ENCODE data around the gene COL17A1. TPM values are rescaled to one million over a fixed set of nuclear protein-coding genes. Genes with fewer than 3 reads are reported as not detected.

Gene COL17A1
- total RNA-seq, 2 donors from 2014 or later, result 3.6 TPM; not detected in 1

DNA sequence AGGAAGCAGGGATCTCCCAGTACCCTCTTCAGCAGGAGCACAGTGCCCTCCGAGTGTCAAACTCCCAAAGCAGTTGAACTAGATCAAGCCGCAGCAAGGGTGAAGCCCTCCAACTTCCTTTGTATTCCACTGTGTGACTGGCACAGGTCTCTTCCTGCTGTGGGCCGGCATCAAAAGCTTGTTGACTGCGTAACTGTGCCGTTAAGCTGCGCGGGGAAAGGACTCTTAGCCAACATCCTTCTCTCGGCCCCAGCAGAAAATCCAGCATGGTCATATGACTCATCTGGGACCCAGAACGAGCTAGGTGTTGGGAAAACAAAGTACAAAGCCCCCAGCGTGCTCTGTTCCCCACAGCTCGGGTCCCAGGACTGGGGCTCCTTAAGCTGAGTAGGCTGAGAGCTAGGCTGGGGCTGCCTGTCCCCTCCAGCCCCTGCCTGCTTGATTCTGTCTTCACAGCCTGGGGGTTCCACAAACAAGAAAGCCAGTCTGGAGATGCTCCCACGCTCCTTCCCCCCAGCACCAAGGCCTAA is 52.2 kb downstream of the COL17A1 start:
- WGBS, 2 donors, result 71 to 76% methylated on average over 9 to 12 of the region's 12 CpGs
- intact Hi-C loops (cut with DNase I), result no loop called here
- no peaks in the 10 kb centered on the region for H3K4me1 ChIP-seq
- ATAC-seq (no peak), DNase-seq (no peak)
- H3K9me3 ChIP-seq, result no peaks in the 10 kb centered on the region
- TF ChIP-seq, protein P1, sequence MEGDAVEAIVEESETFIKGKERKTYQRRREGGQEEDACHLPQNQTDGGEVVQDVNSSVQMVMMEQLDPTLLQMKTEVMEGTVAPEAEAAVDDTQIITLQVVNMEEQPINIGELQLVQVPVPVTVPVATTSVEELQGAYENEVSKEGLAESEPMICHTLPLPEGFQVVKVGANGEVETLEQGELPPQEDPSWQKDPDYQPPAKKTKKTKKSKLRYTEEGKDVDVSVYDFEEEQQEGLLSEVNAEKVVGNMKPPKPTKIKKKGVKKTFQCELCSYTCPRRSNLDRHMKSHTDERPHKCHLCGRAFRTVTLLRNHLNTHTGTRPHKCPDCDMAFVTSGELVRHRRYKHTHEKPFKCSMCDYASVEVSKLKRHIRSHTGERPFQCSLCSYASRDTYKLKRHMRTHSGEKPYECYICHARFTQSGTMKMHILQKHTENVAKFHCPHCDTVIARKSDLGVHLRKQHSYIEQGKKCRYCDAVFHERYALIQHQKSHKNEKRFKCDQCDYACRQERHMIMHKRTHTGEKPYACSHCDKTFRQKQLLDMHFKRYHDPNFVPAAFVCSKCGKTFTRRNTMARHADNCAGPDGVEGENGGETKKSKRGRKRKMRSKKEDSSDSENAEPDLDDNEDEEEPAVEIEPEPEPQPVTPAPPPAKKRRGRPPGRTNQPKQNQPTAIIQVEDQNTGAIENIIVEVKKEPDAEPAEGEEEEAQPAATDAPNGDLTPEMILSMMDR (IDR thresholded peaks at IDR 0.05), result no peak
- TF ChIP-seq POLR2A (IDR thresholded peaks at IDR 0.05), result no peak
- H3K27me3 ChIP-seq, result no peaks in the 10 kb centered on the region
- H3K27ac ChIP-seq, result no peak overlapping the region
- H3K36me3 ChIP-seq (replicated peaks in 1 of 2; ENCODE audit: insufficient read depth in 1 of 2, low read depth in 2 of 2), result peaks cover 0 to 3% of the 10 kb centered on the region in 2 donors
- no peak overlapping the region for H3K4me3 ChIP-seq

DNA sequence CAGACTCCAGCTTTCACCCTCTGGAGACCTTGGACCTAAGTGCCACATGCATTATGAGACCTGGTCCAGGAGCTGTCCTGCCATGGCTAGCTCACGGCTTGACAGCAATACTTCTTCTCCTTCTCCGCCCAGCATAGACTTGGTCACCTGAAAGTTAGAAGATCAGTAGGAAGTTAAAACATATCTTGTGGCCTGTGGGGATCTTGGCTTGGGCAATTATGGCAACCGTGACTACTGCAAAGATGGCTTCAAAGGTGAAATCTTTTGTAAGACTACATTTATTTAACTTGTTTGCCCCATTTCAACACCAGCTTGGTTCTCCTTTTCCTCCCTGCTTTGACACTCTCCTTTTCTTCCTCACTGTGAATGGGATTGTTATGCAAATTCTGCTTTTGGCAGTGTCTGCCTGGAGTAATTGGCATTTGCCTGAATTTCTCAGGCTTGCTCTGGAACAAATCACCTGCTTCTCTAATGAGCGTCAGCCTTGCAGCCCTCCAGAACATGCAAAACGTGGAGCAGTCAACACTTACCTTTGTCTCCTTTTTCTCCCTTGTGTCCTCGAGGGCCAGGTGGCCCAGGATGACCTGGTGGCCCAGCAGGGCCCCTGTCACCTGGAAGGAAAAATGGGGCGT is 53.4 kb downstream of the COL17A1 start:
- Histone ChIP-seq H3K36me3 (replicated peaks in 1 of 2; ENCODE audit: insufficient read depth in 1 of 2, low read depth in 2 of 2) (peaks cover 0 to 3% of the 10 kb centered on the region in 2 donors), H3K9me3 (no peaks in the 10 kb centered on the region), H3K4me3 (no peak overlapping the region), H3K4me1 (no peaks in the 10 kb centered on the region), H3K27ac (no peak overlapping the region), H3K27me3 (no peaks in the 10 kb centered on the region)
- intact Hi-C loops (cut with DNase I), result no loop called here
- WGBS, 2 donors, result 81 to 86% methylated on average over 7 of the region's 7 CpGs
- TF ChIP-seq POLR2A (IDR thresholded peaks at IDR 0.05), result no peak
- TF ChIP-seq, protein P1 (IDR thresholded peaks at IDR 0.05), result no peak
- DNase-seq (no peak), ATAC-seq (no peak)

DNA sequence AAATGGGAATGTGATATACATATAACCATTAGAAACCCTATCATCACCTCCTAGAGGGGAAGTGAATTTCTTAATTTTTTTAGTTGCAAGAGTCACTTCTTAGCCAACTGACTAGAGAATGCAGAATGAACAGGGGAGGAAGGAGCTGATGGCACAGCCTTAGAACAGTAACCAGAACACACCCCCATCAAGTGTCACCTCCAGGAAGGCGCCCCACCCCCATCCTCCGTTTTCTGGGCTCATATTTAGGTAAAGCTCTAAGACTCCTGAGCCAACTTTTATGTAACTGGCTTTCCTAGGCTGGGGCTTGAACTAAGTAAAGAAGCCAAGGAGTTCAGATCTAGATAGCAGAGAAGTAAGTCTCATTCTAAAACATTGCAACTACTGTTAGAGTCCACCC is 54.0 kb downstream of the COL17A1 start:
- H3K4me1 ChIP-seq, result no peaks in the 10 kb centered on the region
- no peaks in the 10 kb centered on the region for H3K9me3 ChIP-seq
- 74 to 95% methylated on average over 2 of the region's 2 CpGs for WGBS, 2 donors
- DNase-seq, result no peak
- no peak for ATAC-seq
- TF ChIP-seq, protein P1 (IDR thresholded peaks at IDR 0.05), result no peak
- no peak for TF ChIP-seq POLR2A (IDR thresholded peaks at IDR 0.05)
- no peaks in the 10 kb centered on the region for H3K27me3 ChIP-seq
- intact Hi-C loops (cut with DNase I), result no loop called here
- no peak overlapping the region for H3K4me3 ChIP-seq
- H3K27ac ChIP-seq, result no peak overlapping the region
- peaks cover 0 to 5% of the 10 kb centered on the region in 2 donors for H3K36me3 ChIP-seq (replicated peaks in 1 of 2; ENCODE audit: insufficient read depth in 1 of 2, low read depth in 2 of 2)

DNA sequence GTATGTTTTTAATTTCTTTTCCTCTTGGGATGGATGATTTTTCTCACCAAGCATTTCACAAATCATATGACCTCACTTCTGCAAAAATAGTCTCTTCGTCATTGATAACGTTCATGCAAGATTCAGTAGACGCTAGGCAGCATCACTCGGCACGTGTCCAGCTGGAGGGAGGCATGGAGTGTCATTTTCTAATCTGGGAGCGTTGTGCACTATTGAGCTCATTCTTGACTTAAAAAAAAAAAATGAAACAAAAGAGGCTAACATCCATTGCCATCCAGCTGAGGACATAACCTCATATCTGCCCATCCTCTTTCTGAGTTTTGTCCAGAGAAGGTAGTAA is 56.2 kb downstream of the COL17A1 start:
- no peak for DNase-seq
- Histone ChIP-seq H3K4me1 (no peaks in the 10 kb centered on the region), H3K4me3 (no peak overlapping the region), H3K27ac (no peak overlapping the region), H3K36me3 (replicated peaks in 1 of 2; ENCODE audit: insufficient read depth in 1 of 2, low read depth in 2 of 2) (peaks cover 0 to 12% of the 10 kb centered on the region in 2 donors), H3K9me3 (no peaks in the 10 kb centered on the region), H3K27me3 (no peaks in the 10 kb centered on the region)
- TF ChIP-seq, protein P1 (IDR thresholded peaks at IDR 0.05), result no peak
- no peak for TF ChIP-seq POLR2A (IDR thresholded peaks at IDR 0.05)
- WGBS, 2 donors, result 80 to 90% methylated on average over 6 of the region's 6 CpGs
- no peak for ATAC-seq
- intact Hi-C loops (cut with DNase I), result no loop called here
